Neuronal stem cell (in vitro differentiated cells): ENCODE results near the gene GLI3.

Experiments used
- DNase-seq: peaks from one replicate; pipeline ENCODE4 v3.0.0-alpha.2; 2013; ENCODE audit warnings: low spot score
- H2AFZ ChIP-seq: one replicate; pipeline ENCODE4 v1.6.1; 2013; ENCODE audit warnings: mild to moderate bottlenecking, low read length, inconsistent platforms
- H2AK5ac ChIP-seq: 2 replicates; pipeline ENCODE4 v1.6.1; 2013; ENCODE audit warnings: low read depth, mild to moderate bottlenecking, inconsistent platforms, low read length, moderate library complexity, mixed read lengths
- H2BK120ac ChIP-seq: 2 replicates; pipeline ENCODE4 v1.6.1; 2013; ENCODE audit warnings: low read depth, mild to moderate bottlenecking, inconsistent platforms, low read length, moderate library complexity, mixed read lengths
- H2BK12ac ChIP-seq: one replicate; pipeline ENCODE4 v1.6.1; 2013; ENCODE audit warnings: low read length, inconsistent platforms
- H2BK15ac ChIP-seq: 2 replicates; pipeline ENCODE4 v1.6.1; 2013; ENCODE audit warnings: mild to moderate bottlenecking, low read length, inconsistent platforms, mixed read lengths
- H2BK5ac ChIP-seq: one replicate; pipeline ENCODE4 v1.6.1; 2013; ENCODE audit warnings: inconsistent platforms, mild to moderate bottlenecking, low read length, moderate library complexity
- H3K14ac ChIP-seq: one replicate; pipeline ENCODE4 v1.6.1; 2013; ENCODE audit warnings: low read length, inconsistent platforms
- H3K18ac ChIP-seq: 2 replicates; pipeline ENCODE4 v1.6.1; 2013; ENCODE audit warnings: low read length, inconsistent platforms
- H3K23ac ChIP-seq: 2 replicates; pipeline ENCODE4 v1.6.1; 2013; ENCODE audit warnings: low read depth, mild to moderate bottlenecking, mixed read lengths, low read length, inconsistent platforms; ENCODE audit not compliant: poor library complexity
- H3K27ac ChIP-seq: replicated peaks from 3 replicates; pipeline ENCODE4 v1.5.1; 2013; ENCODE audit warnings: low read length, inconsistent platforms
- H3K27me3 ChIP-seq, 3 experiments: 2 replicates each; pipeline ENCODE4 v1.6.1; 2013; ENCODE audit warnings: low read length in 3 of 3, mild to moderate bottlenecking in 2 of 3, inconsistent platforms in 1 of 3, low read depth in 1 of 3, mixed read lengths in 1 of 3, moderate library complexity in 1 of 3; ENCODE audit not compliant: control insufficient read depth in 3 of 3, insufficient read depth in 3 of 3
- H3K36me3 ChIP-seq, 2 donors: replicated peaks in 1 of 2; 2 replicates each; pipeline ENCODE4 v1.6.1; 2013; ENCODE audit warnings: low read length in 2 of 2; ENCODE audit not compliant: control insufficient read depth in 2 of 2, insufficient read depth in 2 of 2
- H3K4ac ChIP-seq: 2 replicates; pipeline ENCODE4 v1.6.1; 2013; ENCODE audit warnings: inconsistent platforms, mild to moderate bottlenecking, low read length, moderate library complexity
- H3K4me1 ChIP-seq, 2 donors: 1 replicate in 1 of 2; 2 replicates in 1 of 2; pipeline ENCODE4 v1.6.1; 2013; ENCODE audit warnings: low read length in 2 of 2, low read depth in 1 of 2; ENCODE audit not compliant: control insufficient read depth in 2 of 2, insufficient read depth in 1 of 2
- H3K4me2 ChIP-seq: one replicate; pipeline ENCODE4 v1.6.1; 2013; ENCODE audit warnings: mild to moderate bottlenecking, low read length, inconsistent platforms; ENCODE audit not compliant: insufficient read depth, poor library complexity, severe bottlenecking
- H3K4me3 ChIP-seq, 2 donors: 2 replicates each; pipeline ENCODE4 v1.5.1; 2013; ENCODE audit warnings: low read length in 2 of 2, mild to moderate bottlenecking in 2 of 2, inconsistent platforms in 1 of 2, moderate library complexity in 1 of 2
- H3K79me1 ChIP-seq: one replicate; pipeline ENCODE4 v1.6.1; 2013; ENCODE audit warnings: low read depth, mild to moderate bottlenecking, inconsistent platforms, low read length, moderate library complexity
- H3K9ac ChIP-seq: one replicate; pipeline ENCODE4 v1.6.1; 2013; ENCODE audit warnings: mild to moderate bottlenecking, low read depth, low read length, inconsistent platforms; ENCODE audit not compliant: poor library complexity
- H3K9me3 ChIP-seq, 2 donors: replicated peaks in 1 of 2; 2 replicates each; pipeline versions ENCODE3 to v1.6.1; 2013; ENCODE audit warnings: low read length in 2 of 2, mild to moderate bottlenecking in 2 of 2, inconsistent platforms in 1 of 2, low read depth in 1 of 2, mixed read lengths in 1 of 2, moderate library complexity in 1 of 2; ENCODE audit not compliant: control insufficient read depth in 2 of 2, insufficient read depth in 1 of 2
- H4K8ac ChIP-seq: one replicate; pipeline ENCODE4 v1.6.1; 2013; ENCODE audit warnings: low read depth, mild to moderate bottlenecking, inconsistent platforms, low read length, moderate library complexity
- H4K91ac ChIP-seq: one replicate; pipeline ENCODE4 v1.6.1; 2013; ENCODE audit warnings: low read length, low read depth, mild to moderate bottlenecking, inconsistent platforms; ENCODE audit not compliant: poor library complexity
- WGBS, 2 donors: extraction: QIAGEN DNeasy Blood & Tissue Kit; methylation state at CpG; one replicate each; pipeline ENCODE4 v1.1.7; 2013; ENCODE audit warnings: missing lambda C conversion rate in 2 of 2, mixed read lengths in 1 of 2; ENCODE audit not compliant: insufficient read length in 2 of 2, insufficient replicate concordance in 1 of 2; ENCODE audit errors: extremely low coverage in 2 of 2; 5-methylcytosine and 5-hydroxymethylcytosine counted together

The GLI3 gene

DNA sequence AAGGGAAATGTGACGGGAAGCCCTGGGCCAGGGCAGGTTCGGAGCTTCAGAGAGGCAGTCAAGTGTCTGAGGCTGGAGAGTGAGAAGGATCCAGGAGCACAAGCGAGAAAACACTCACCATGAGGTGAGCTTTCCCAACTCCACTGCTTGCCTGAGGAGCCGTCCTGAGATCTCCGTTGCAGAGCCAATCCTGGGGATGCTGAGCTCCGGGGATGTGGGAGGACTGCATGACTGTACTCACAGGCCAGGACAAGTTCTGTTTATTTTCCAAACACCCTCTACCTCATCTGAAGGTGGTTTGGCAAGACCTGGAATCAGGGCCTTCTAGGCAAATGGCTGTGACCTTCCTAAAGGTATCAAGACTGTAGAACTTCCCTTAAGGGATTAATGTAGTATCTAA, 38.7 kb downstream of the GLI3 start:
- no peaks in the 10 kb centered on the region for H3K9me3 ChIP-seq
- no peak overlapping the region for H4K8ac ChIP-seq
- no peak overlapping the region for H3K9ac ChIP-seq
- H3K79me1 ChIP-seq: peaks cover 4% of the 10 kb centered on the region
- no peak overlapping the region for H4K91ac ChIP-seq
- no peak overlapping the region for H2AFZ ChIP-seq
- DNase-seq: no peak
- peaks cover 0 to 25% of the 10 kb centered on the region in 2 donors for H3K4me1 ChIP-seq
- H2BK120ac ChIP-seq: no peak overlapping the region
- no peak overlapping the region for H3K14ac ChIP-seq
- H2BK12ac ChIP-seq: no peak overlapping the region
- no peak overlapping the region for H2BK5ac ChIP-seq
- H3K18ac ChIP-seq: no peak overlapping the region
- H3K27me3 ChIP-seq: no peaks in the 10 kb centered on the region
- no peak overlapping the region for H3K4me3 ChIP-seq
- no peak overlapping the region for H2AK5ac ChIP-seq
- no peak overlapping the region for H3K23ac ChIP-seq
- H3K27ac ChIP-seq: peak overlapping the region; percentile 21
- no CpG with 5 or more reads among the region's 6 CpGs for WGBS, 2 donors
- H2BK15ac ChIP-seq: no peak overlapping the region
- H3K4me2 ChIP-seq: no peak overlapping the region
- H3K36me3 ChIP-seq: peaks cover 3 to 79% of the 10 kb centered on the region in 2 donors
- H3K4ac ChIP-seq: no peak overlapping the region

DNA sequence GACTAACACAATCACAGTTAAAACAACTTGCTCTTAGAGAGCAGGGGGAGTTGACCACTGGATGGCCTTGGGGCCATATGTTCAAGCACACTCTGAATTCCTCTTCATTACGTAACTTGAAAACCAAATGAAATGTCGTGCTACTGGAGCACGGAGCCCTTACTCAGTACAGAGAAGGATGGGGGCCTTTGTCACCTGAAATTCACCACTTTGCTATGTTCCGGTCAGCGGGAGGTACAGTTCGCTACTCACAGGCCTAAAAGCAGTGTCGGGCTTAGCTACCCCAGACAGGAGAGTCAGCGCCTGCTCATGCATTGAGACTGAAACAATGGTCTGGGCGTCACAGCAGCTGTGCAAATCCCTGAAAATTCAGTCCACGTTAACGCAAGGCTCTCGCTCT, 39.6 kb downstream of the GLI3 start:
- Histone ChIP-seq H3K9ac (no peak overlapping the region), H3K79me1 (peaks cover 1% of the 10 kb centered on the region), H3K4me2 (no peak overlapping the region), H2BK5ac (no peak overlapping the region), H4K91ac (no peak overlapping the region), H3K36me3 (peaks cover 1 to 74% of the 10 kb centered on the region in 2 donors), H3K4me3 (no peak overlapping the region), H2AFZ (no peak overlapping the region), H3K27ac (no peak overlapping the region), H3K9me3 (no peaks in the 10 kb centered on the region), H3K27me3 (no peaks in the 10 kb centered on the region), H3K4me1 (peaks cover 0 to 26% of the 10 kb centered on the region in 2 donors), H2BK15ac (no peak overlapping the region), H3K23ac (no peak overlapping the region), H2AK5ac (no peak overlapping the region), H2BK120ac (no peak overlapping the region), H3K4ac (no peak overlapping the region), H3K14ac (no peak overlapping the region), H4K8ac (no peak overlapping the region), H3K18ac (no peak overlapping the region), H2BK12ac (no peak overlapping the region)
- no peak for DNase-seq
- WGBS, 2 donors: no CpG with 5 or more reads among the region's 12 CpGs

DNA sequence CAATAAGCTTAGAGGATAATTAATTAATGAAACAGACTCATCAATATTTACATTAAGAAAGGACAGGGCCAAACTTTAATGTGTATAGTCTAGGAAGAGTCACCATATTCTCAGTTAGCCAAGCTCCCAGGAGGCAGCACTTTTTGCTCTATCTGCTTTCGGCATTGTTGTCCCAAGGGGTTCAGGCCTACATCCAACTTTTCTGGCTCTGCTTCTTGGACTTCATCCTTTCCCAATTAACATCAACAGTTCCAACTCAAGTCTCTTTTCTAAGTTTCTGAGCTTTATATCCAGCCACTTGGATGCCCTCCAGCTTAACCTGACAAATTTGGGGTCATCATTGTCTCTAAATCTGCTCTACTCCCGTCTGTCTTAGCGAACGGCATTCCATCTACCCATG, 42.8 kb downstream of the GLI3 start:
- peaks cover 0 to 6% of the 10 kb centered on the region in 2 donors for H3K9me3 ChIP-seq
- H3K36me3 ChIP-seq: peaks cover 0 to 68% of the 10 kb centered on the region in 2 donors
- H3K9ac ChIP-seq: no peak overlapping the region
- H2BK15ac ChIP-seq: no peak overlapping the region
- no peak for DNase-seq
- H3K18ac ChIP-seq: no peak overlapping the region
- no peak overlapping the region for H2BK120ac ChIP-seq
- H3K14ac ChIP-seq: no peak overlapping the region
- no peaks in the 10 kb centered on the region for H3K79me1 ChIP-seq
- H3K4ac ChIP-seq: no peak overlapping the region
- H3K27ac ChIP-seq: no peak overlapping the region
- whole genome bisulfite sequencing, 2 donors: no CpG with 5 or more reads among the region's 4 CpGs
- H2AFZ ChIP-seq: no peak overlapping the region
- no peak overlapping the region for H2BK5ac ChIP-seq
- H4K91ac ChIP-seq: no peak overlapping the region
- H2BK12ac ChIP-seq: no peak overlapping the region
- no peak overlapping the region for H3K4me2 ChIP-seq
- H3K27me3 ChIP-seq: no peaks in the 10 kb centered on the region
- H2AK5ac ChIP-seq: no peak overlapping the region
- H4K8ac ChIP-seq: no peak overlapping the region
- H3K4me3 ChIP-seq: no peak overlapping the region
- H3K23ac ChIP-seq: no peak overlapping the region
- peaks cover 0 to 25% of the 10 kb centered on the region in 2 donors for H3K4me1 ChIP-seq

DNA sequence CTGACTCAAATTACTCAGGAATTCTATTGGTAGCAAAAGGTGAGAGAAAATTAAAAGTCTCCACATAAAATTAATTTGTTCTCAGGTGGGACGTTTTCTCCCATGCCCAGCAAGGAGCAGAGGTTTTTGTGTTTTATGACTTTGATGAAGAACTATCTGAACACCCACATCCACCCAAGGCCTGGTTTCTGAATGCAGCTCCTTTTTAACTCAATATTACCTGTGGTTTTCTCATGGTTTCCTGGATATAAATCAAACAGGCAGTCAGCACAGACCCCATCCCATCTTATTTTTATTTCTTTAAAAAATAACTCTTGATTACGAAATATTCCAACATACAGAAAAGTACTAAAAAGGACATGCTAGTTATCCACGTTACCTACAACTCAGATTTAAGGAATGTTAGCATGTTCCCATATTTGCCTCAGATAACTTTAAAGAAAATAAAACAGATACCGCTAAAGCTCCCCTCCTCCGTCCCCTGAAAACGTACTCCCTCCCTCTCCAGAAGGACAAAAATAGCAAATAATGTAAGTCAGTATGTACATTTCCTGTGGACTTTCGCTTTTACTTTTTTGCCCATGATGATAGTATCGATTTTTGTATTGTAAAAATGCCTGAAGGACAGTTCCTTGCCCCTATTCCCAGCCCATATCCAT, 43.4 kb downstream of the GLI3 start:
- no peak overlapping the region for H2BK120ac ChIP-seq
- no peak overlapping the region for H2BK15ac ChIP-seq
- peak overlapping the region; percentile 66 for H3K27ac ChIP-seq
- no peak overlapping the region for H4K91ac ChIP-seq
- no peak overlapping the region for H2AK5ac ChIP-seq
- WGBS, 2 donors: no CpG with 5 or more reads among the region's 8 CpGs
- H3K18ac ChIP-seq: no peak overlapping the region
- no peak overlapping the region for H3K14ac ChIP-seq
- H3K4me3 ChIP-seq: no peak overlapping the region
- H2BK12ac ChIP-seq: no peak overlapping the region
- peaks cover 0 to 68% of the 10 kb centered on the region in 2 donors for H3K36me3 ChIP-seq
- no peaks in the 10 kb centered on the region for H3K27me3 ChIP-seq
- H3K4me2 ChIP-seq: no peak overlapping the region
- H2BK5ac ChIP-seq: no peak overlapping the region
- H3K79me1 ChIP-seq: no peaks in the 10 kb centered on the region
- DNase-seq: no peak
- H3K4ac ChIP-seq: no peak overlapping the region
- no peak overlapping the region for H3K23ac ChIP-seq
- peaks cover 0 to 25% of the 10 kb centered on the region in 2 donors for H3K4me1 ChIP-seq
- no peak overlapping the region for H3K9ac ChIP-seq
- no peak overlapping the region for H2AFZ ChIP-seq
- H3K9me3 ChIP-seq: peaks cover 0 to 6% of the 10 kb centered on the region in 2 donors
- no peak overlapping the region for H4K8ac ChIP-seq
